Muscle of back (tissue), 11 donors: ENCODE data around the gene CHD5. TPM values are rescaled to one million over a fixed set of nuclear protein-coding genes. Genes with fewer than 3 reads are reported as not detected.

Experiments
- DNase-seq, 3 donors: peaks; one replicate each; pipeline versions ENCODE4 v3.0.0 to v3.0.0-alpha.2; 2013
- polyA plus RNA-seq, 10 donors: library from polyadenylated mRNA; unstranded; fragments of 120-200 nt; gene quantifications; one replicate each; pipeline ENCODE4 v1.2.1, GENCODE V29; 2013; ENCODE audit not compliant: insufficient read length in 10 of 10

The CHD5 gene
- polyA plus RNA-seq, 10 donors, result 0.04 to 0.40 (median 0.21) TPM

GRCh38 chr1:6174621-6175410 lies 5.3 kb downstream of the CHD5 start:
- DNase-seq, result no peak

DNA sequence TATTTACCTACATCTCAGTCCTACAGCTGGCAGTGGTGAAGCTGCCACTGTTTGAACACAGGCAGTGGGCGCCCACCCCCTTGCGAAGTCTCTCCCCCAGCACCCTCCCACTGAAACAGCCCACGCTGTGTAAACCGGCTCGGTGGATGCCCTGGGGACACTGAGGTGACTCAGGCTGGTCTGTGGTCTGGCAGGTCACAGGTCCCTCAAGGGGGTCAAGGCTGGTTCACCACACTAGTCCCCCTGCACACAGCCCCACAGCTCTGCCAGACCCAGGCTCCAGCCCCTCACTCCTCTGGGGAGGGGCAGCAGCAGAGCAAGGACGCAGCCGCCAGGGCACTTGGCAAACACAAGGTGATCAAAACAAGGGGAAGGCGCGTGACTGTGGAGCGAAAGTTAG lies 7.6 kb downstream of the CHD5 start:
- DNase-seq, result no peak

DNA sequence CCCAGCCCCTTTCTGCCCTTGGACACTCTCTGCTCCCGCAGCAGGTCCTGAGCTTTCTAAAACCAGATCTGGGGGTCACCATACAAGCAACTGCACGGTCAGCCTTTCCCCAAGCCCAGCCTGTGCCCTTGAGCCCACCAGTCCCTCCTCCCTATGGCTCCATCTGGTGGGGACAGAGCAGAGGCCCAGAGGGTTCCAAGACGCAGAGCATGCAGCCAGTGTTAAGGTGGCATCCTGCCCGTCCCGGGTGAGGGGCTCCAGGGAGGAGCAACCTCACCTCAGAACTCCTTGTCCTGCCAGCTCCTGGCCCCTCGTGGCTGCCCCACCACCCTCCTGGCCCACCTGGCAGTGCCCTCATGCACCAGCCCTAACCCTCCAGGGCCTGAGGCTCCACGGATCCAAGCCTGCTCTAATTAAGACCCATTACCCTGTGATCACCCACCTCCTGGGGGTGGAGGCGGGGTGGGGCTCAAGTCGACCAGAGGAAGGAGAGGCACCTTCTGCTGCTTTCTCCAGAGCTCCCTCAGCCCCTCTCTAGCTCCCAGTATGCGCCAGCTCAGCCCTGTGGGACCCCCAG lies 8.5 kb downstream of the CHD5 start:
- DNase-seq, result no peak

GRCh38 chr1:6170742-6171201 lies 9.3 kb downstream of the CHD5 start:
- DNase-seq, result no peak

DNA sequence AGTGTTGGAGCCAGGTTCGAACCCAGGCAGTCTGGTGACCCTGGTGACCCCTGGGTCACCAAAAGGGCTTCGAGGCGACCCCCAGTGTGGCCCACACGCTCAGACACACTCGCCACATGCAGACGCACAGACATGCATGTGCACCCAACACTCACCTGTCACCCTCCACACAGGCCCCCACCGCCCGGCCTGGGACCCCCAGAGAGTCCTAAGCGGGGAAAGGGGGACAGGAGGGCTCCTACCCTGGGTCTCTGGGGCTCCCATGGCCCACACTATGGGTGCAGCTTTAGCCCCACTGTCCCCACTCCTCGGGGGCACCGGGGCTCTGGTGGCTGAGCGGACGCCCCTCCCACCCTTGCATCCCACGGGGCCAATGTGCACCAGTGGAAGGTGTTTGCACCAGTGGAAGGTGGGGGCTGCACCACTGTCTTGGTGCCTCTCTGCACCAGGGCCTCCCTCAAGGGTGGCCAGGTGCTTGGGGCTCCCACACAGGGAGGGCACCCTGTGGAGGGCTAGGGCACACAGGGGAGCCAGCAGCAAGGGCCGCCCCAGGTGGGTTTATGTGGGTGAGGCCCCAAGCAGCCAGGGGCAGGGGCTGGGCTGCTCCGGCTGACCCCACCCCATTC lies 9.9 kb downstream of the CHD5 start:
- no peak for DNase-seq

GRCh38 chr1:6168947-6169586 lies 11.1 kb downstream of the CHD5 start:
- DNase-seq, result no peak

DNA sequence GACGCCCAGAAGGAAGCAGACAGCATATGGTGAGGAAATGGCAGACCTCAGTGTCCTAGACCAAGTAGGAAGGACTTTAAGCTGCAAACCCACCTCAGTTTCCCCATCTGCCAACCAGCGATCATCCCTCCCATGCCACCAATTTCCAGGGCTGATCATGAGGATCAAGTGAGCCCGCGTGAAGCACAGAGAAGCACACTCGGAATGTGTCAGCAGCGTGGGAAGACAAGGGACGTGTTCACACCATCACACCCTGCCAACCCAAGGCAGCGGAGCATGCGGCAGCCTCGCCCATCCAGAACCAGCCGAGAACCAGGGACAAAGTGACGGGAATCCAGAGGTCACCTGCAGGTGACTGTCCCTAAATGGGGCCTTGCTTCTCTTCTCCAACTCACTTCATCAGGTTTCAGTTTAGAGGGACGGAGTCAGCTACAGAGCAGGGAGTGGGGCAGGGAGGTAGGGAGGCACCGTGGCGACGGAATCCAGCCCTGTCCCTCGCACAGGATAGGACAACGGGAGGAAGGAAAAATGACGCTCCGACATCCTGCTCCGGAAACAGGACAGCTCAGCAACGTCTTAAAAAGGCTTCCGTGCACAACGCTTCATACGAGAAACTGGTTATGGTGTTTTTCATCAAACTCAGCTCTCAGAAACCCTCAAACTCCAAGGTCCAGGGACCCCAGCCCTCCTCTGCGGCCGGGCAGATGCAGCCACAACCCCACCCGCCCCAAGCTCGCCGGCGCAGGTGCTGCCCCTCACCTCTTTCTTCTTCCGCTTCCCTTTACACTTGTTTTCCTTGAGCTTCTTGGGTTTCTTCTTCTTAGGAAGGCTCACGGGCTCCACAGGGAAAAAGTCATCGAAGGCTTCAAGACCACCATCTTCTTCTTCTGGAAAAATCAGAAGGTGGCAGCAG lies 12.5 kb downstream of the CHD5 start:
- DNase-seq, result no peak

DNA sequence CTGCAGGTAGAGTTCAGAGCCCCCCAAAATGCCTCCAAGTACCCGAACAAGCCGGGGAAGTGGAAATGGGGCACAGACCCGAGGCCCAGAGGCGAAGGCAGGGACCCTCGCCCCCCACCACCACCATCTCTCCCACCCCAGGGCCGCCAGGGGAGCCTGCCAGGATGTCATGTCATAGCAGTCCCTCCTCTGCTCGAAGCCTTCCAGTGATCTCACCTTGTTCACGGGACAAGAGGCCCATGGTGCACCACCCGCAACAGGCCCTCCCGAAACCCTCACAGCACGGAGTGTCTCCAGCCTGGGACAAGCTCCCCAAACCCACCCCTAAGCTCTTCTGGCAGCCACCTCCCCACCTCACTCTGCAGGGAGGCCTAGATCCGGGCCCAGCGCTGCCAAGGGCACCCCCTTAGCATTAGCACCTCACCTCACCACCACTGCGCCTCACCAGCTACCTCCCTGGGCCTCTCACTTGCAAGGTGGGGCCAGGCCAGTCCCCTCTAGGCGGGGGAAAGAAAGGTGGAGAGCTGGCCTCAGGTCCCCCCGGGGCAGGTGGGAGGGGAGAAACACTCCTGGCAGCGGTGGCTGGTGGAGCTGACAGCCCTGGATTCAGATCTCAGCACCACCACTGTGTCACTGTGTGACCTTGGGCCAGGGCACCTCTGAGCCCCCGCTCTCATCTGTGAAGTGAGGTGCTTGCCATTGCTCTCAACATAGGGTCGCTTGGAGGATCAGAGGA lies 13.3 kb downstream of the CHD5 start:
- DNase-seq, result no peak

DNA sequence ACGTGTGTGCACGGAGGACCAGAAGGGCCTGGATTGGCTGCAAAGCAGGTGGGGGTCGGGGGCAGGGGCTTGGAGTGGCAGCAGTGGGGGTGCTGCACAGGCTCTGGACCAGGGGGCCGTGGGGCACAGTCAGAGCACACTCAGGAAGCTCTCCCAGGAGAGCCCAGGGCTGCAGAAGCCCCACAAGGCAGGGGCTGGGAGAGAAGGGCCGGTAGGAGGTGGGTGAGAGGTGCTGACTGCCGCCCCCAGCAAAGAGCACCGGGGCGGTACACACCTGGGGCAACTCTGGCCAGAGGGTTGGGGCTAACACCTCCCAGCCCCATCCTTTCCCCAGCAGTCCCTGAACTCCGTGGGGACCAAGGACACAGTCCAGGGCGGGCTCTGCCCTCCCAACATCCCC lies 13.9 kb downstream of the CHD5 start:
- no peak for DNase-seq

- no peak for DNase-seq
These were observed 14.6 kb downstream of the CHD5 start for GRCh38 chr1:6165441-6165985.

DNA sequence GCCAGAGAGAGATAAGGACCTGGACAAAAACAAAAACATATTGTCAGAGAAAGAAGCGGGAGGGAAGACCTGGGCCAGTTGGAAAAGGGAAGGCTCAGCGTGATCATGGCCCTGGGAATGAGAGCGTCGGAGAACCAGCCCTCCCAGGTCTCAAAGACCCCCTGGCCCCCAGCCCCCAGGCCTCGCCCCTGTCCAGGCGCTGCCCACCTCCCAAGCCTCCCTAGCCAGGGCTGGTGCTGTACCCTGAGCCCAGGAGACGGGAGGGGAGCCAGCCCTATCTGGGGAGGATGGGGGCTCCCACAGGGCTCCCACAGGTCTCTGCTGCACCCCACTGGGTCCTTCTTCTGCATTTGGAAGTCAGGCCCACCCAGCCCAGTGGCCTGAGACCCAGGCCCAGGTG lies 15.1 kb downstream of the CHD5 start:
- no peak for DNase-seq

DNA sequence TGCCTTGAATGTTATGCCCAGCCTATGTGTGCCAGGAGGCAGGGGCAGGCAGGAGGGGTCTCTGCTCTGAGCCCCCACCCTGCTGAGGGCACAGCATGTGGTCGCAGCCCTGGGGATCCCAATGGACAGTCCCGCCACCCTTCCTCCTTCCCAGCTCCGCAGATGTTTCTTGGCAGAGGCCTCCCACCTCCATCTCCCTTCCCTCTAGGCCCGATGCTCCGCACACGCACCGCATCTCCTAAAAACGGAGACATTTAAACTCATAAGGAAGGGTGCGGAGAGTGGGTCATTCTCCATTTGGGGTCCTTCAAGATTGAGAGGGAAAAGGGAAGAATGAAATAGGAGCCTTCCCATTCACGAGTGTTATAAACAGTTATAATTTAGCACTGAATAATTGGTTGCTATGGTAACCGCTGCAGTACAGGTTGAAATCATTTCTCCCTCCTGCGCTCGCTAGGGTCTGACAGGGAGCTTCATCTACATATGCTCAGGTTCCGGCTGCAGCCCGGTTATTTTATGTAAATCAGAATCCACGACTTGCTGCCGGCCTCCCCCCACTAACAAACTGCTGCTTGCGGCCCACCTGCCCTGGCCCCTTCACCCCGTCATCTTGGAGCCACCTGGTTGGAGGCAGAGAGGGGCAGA lies 16.0 kb downstream of the CHD5 start:
- no peak for DNase-seq

DNA sequence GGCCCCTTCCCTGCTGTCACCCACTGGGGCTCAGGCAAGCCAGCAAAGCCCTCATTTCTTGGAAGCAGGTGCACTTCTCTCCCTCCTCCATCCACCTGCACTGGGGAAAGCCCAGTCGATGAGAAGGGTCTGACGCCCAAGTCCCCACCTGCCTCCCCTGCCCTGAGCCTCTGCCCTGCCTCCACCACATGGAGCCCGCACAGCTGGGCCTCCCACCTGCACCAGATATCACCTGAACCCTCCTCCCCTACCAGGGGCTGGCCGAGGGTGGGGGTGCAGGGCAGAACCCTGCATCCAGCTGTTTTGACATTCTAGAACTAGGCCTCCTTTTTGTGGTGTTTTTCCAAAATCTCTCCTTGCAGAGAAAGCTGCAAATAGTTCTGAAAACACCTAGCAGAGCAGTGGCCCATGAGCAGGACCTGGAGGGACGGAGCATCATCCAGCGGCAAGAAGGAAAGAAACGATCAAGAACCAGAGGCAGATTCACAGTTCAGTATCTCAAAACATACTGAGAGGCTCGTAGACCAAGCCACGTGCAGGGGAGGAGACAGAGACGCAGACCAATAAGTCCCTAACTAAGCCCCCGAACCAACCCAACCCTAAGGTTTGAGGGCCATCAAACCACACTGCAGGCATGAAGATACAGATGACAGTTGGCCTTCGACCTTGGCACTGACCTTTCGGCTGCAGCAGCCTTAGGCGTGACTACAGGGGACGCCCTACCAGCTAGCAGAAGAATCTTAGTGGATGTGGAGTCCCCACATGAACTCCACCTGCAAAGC lies 16.7 kb downstream of the CHD5 start:
- no peak for DNase-seq

- no peak for DNase-seq
These were observed 17.3 kb downstream of the CHD5 start for GRCh38 chr1:6162773-6163172.

GRCh38 chr1:6162341-6162740 lies 17.8 kb downstream of the CHD5 start:
- DNase-seq, result no peak

- DNase-seq, result no peak
These were observed 21.9 kb downstream of the CHD5 start for GRCh38 chr1:6158181-6158580.

DNA sequence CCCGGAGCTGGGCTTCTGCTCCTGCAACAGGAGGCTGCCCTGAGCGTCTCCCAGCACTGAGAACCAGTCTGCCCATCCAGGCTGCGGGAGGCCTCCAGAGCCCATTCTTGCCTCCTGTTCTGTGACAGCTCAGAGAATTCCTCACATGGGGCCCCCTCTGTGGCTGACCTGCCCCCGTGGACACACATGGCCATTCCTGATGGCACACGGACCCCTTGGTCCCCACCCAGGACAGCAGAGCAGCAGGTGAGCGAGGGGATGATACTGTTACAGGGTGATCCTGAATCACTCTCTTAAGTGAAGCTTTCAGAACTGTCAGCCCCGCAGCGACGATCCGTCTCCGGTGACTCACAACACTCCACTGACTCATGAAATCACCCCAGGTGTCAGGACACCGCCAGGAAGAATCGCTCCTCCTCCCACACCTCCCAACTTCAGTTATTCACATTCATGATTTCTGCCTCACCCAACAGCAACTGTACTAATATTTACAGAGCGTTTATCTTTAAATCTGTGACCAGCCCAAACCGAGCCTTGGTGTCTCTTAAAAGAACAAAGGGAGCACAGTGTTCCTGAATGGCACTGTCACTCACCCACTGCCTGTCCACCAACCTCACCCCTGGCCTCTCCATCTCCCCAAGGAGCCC lies 22.5 kb downstream of the CHD5 start:
- DNase-seq, result no peak

- DNase-seq, result no peak
These were observed 23.0 kb downstream of the CHD5 start for GRCh38 chr1:6157132-6157527.
